ENCODE results near the gene SUGP1. TPM values are rescaled to one million over a fixed set of nuclear protein-coding genes. Genes with fewer than 3 reads are reported as not detected.

The SUGP1 gene
- total and polyA plus RNA-seq, 10 donors: 29.3 to 63.1 (median 52.5) TPM

DNA sequence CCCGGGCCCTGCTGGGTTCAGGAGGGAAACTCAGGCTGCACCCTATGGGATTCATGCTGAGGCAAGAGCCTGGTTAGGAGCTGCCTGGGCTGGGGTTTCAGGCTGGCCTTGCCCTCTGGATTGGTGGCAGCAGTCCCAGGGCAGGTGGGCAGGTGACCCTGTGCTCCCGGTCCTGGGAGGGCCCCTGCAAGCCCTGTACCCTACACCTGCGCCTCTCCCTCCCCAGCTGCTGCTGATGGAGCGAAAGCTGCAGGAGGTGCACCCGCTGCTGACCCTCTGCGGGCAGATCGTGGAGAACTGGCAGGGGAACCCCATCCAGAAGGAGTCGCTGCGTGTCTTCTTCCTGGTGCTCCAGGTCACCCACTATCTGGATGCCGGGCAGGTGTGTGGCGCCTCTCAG lies 20.7 kb upstream of the SUGP1 start:
- TF ChIP-seq POLR2A (IDR thresholded peaks at IDR 0.05) (no peak), POLR2AphosphoS5 (IDR thresholded peaks at IDR 0.05) (peak in 1 of 3 donors; percentile 54)
- Histone ChIP-seq H3K36me3 (peaks cover 0 to 100% (median 99%) of the 10 kb centered on the region in 6 donors), H3K9me3 (no peaks in the 10 kb centered on the region), H3K4me1 (no peaks in the 10 kb centered on the region), H3K4me3 (no peak overlapping the region), H3K27me3 (replicated peaks in 1 of 7) (no peaks in the 10 kb centered on the region), H3K27ac (no peak overlapping the region)
- intact Hi-C loops (cut with DNase I; ENCODE audit: low total_unique reads): no loop called here
- WGBS, 5 donors: 93 to 100% (median 97%) methylated on average over 8 to 11 of the region's 11 CpGs
- DNase-seq: no peak

GRCh38 chr19:19338082-19338481 lies 17.8 kb upstream of the SUGP1 start:
- no peak overlapping the region for H3K4me3 ChIP-seq
- peaks cover 0 to 100% (median 89%) of the 10 kb centered on the region in 6 donors for H3K36me3 ChIP-seq
- WGBS, 5 donors: 95 to 98% (median 95%) methylated on average over 4 to 7 of the region's 7 CpGs
- intact Hi-C loops (cut with DNase I; ENCODE audit: low total_unique reads): no loop called here
- H3K27ac ChIP-seq: no peak overlapping the region
- H3K27me3 ChIP-seq (replicated peaks in 1 of 7): no peaks in the 10 kb centered on the region
- peak in 1 of 3 donors; percentile 43 for TF ChIP-seq POLR2AphosphoS5 (IDR thresholded peaks at IDR 0.05)
- TF ChIP-seq, protein P1, sequence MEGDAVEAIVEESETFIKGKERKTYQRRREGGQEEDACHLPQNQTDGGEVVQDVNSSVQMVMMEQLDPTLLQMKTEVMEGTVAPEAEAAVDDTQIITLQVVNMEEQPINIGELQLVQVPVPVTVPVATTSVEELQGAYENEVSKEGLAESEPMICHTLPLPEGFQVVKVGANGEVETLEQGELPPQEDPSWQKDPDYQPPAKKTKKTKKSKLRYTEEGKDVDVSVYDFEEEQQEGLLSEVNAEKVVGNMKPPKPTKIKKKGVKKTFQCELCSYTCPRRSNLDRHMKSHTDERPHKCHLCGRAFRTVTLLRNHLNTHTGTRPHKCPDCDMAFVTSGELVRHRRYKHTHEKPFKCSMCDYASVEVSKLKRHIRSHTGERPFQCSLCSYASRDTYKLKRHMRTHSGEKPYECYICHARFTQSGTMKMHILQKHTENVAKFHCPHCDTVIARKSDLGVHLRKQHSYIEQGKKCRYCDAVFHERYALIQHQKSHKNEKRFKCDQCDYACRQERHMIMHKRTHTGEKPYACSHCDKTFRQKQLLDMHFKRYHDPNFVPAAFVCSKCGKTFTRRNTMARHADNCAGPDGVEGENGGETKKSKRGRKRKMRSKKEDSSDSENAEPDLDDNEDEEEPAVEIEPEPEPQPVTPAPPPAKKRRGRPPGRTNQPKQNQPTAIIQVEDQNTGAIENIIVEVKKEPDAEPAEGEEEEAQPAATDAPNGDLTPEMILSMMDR (IDR thresholded peaks at IDR 0.05 in 8 of 11, conservative IDR thresholded peaks at IDR 0.05 in 3 of 11): no peak
- TF ChIP-seq POLR2A (IDR thresholded peaks at IDR 0.05): no peak
- H3K4me1 ChIP-seq: peaks cover 0 to 21% (median 0%) of the 10 kb centered on the region in 6 donors
- no peaks in the 10 kb centered on the region for H3K9me3 ChIP-seq
- no peak for DNase-seq

DNA sequence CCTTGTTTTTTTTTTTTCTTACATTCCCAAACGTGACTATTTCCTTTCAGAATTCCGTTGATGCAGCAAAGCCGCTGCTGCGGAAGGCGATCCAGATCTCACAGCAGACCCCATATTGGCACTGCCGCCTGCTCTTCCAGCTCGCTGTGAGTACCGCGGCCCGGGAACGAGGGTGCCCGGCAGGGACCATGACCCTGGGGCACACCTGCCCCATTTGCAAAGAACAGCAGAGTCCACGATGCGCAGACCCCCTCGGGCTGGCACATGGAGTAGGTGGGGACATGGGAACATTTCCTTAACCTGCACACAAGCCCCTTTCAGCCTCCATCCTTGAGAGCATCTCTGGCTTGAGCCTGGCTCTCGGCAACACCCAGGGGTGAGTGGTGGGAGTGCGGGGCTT lies 16.8 kb upstream of the SUGP1 start:
- WGBS, 5 donors: 93 to 97% (median 96%) methylated on average over 17 of the region's 17 CpGs
- H3K4me3 ChIP-seq: no peak overlapping the region

DNA sequence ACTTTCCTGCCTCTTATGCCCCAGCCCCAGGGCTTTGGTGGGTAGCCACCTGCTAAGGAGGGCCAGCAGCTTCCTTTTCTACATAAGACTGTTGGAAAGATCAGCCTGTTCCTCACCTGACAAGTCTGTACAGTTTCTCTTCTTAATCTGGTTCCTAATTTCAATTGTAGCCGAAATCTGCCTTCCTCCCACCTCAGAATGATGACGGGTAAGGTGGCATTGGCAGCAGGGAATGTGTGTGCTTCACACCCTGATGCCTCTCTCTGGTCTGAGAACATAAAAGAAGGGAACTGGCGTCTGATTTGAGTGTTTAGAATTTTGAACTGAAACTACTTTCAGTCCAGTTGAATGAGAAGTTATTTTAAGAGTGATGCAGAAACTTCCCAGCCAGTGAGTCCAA lies 16.3 kb upstream of the SUGP1 start:
- Histone ChIP-seq H3K27me3 (replicated peaks in 1 of 7) (no peaks in the 10 kb centered on the region), H3K9me3 (no peaks in the 10 kb centered on the region), H3K36me3 (peaks cover 0 to 100% (median 81%) of the 10 kb centered on the region in 6 donors), H3K27ac (no peak overlapping the region), H3K4me1 (peaks cover 0 to 21% (median 0%) of the 10 kb centered on the region in 6 donors), H3K4me3 (no peak overlapping the region)
- no peak for TF ChIP-seq POLR2A (IDR thresholded peaks at IDR 0.05)
- no peak for TF ChIP-seq POLR2AphosphoS5 (IDR thresholded peaks at IDR 0.05)
- TF ChIP-seq, protein P1 (IDR thresholded peaks at IDR 0.05 in 8 of 11, conservative IDR thresholded peaks at IDR 0.05 in 3 of 11): no peak
- intact Hi-C loops (cut with DNase I; ENCODE audit: low total_unique reads): no loop called here
- no peak for DNase-seq
- 42 to 55% (median 52%) methylated on average over 3 of the region's 3 CpGs for WGBS, 5 donors

More for the DNA sequence above, 16.8 kb upstream of the SUGP1 start:
- DNase-seq: no peak
- Histone ChIP-seq H3K27me3 (replicated peaks in 1 of 7) (no peaks in the 10 kb centered on the region), H3K4me1 (peaks cover 0 to 21% (median 0%) of the 10 kb centered on the region in 6 donors), H3K27ac (no peak overlapping the region), H3K9me3 (no peaks in the 10 kb centered on the region), H3K36me3 (peaks cover 0 to 100% (median 81%) of the 10 kb centered on the region in 6 donors)
- intact Hi-C loops (cut with DNase I; ENCODE audit: low total_unique reads): no loop called here
- TF ChIP-seq POLR2A (IDR thresholded peaks at IDR 0.05) (no peak), POLR2AphosphoS5 (IDR thresholded peaks at IDR 0.05) (peak in 1 of 3 donors; percentile 38)
- TF ChIP-seq, protein P1 (IDR thresholded peaks at IDR 0.05 in 8 of 11, conservative IDR thresholded peaks at IDR 0.05 in 3 of 11): no peak
